ENCODE data around the gene IGLON5. TPM values are rescaled to one million over a fixed set of nuclear protein-coding genes. Genes with fewer than 3 reads are reported as not detected.

Gene IGLON5
- total RNA-seq, 4 donors from 2014 or later, result 0.27 TPM; not detected in 3

DNA sequence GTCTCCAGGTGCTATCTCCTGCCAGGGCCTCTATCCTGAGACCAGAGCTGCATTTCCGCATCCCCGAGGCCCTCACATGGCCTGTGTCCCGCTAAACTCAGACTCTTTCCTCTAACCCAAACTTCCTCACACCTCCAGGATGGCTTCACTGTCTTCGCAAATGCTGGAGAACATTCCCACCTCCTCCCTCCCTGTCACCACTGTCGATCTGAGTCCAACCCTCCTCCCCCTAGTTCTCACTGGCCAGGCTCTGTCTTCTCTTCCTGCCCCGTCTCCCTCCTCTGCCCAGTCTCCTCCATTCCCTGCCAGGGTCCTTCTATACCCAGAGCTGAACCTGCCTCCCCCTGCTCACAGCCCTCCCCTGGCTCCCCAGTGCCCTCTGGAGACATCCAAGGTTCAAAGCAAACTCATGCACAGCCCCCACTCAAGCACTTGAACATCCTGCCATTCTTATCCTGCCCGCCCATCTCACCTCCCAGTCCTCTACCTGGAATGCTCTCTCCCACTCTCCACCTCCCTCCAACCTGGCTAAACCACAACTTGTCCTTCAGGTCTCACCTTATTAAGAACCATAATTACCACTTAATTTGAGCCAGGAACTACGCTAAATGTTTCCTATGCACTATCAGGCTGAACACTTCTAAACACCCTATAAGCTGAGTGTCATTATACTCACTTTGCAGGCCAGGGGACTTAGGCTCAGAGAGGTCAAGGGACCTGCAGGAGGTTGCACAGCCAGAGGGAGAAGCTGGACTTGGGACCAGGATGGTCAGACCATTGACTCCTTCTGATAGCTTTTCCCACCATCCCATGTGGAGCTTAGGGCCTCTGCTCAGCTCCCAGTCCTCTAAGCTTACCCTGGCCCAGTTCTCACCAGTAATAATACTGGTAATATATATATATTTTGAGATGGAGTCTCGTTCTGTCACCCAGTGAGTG is 31.5 kb downstream of the IGLON5 start:
- Histone ChIP-seq H3K4me1 (peaks cover 0 to 18% (median 12%) of the 10 kb centered on the region in 4 donors), H3K36me3 (no peaks in the 10 kb centered on the region), H3K4me3 (no peak overlapping the region), H3K27ac (no peak overlapping the region), H3K27me3 (no peaks in the 10 kb centered on the region), H3K9me3 (no peaks in the 10 kb centered on the region)
- TF ChIP-seq CTCF (IDR thresholded peaks at IDR 0.05), result no peak
- TF ChIP-seq EP300 (IDR thresholded peaks at IDR 0.05; ENCODE audit: low read depth), result no peak
- no peak for TF ChIP-seq POLR2AphosphoS5 (IDR thresholded peaks at IDR 0.05)
- TF ChIP-seq POLR2A (IDR thresholded peaks at IDR 0.05), result no peak
- WGBS, 2 donors (ENCODE audit: low coverage in 1 of 2), result 52 to 56% methylated on average over 6 to 9 of the region's 9 CpGs
- DNase-seq, result no peak
- intact Hi-C loops (cut with DNase I; ENCODE audit: low total_unique reads), result no loop called here
- in situ Hi-C loops (cut with MboI; ENCODE audit: low pct_ligation_motif_present in 1 of 4, low pct_unique_long_range_greater_than_20kb in 1 of 4, low sequenced_read_pairs in 3 of 4), result loop anchor here in 1 of 4 donors (25.0 kb wide), 1 partner anchor 94 kb away; no protein-coding TSS in a partner anchor

DNA sequence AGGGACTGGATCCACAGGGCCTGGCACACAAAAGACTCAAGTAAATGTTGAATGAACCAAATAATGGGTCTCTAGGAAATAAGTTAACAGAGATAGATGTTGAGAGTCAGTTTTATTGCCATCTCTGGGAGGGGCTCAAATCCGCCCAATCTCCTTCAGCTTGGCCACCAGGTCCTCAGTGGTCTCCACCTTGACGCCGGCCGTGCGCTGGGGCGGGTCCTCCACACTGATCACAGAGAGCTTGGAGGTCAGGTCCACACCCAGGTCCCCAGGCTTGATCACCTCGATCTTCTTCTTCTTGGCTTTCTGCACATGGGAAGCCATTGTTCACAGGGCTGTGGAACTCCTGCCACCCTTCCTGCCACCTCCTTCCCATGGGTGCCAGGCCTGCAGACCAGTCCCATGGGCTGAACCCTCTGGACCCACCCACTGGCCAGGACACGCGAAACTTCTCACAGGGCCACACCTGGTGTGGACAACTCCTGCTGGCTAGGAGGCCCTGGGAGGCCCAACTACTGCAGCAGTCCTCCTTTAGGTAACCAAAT is 33.7 kb downstream of the IGLON5 start:
- Histone ChIP-seq H3K4me1 (peaks cover 0 to 6% (median 5%) of the 10 kb centered on the region in 4 donors), H3K27me3 (no peaks in the 10 kb centered on the region), H3K27ac (no peak overlapping the region), H3K36me3 (peaks cover 0 to 4% (median 0%) of the 10 kb centered on the region in 4 donors), H3K9me3 (no peaks in the 10 kb centered on the region), H3K4me3 (no peak overlapping the region)
- intact Hi-C loops (cut with DNase I; ENCODE audit: low total_unique reads), result no loop called here
- in situ Hi-C loops (cut with MboI; ENCODE audit: low pct_ligation_motif_present in 1 of 4, low pct_unique_long_range_greater_than_20kb in 1 of 4, low sequenced_read_pairs in 3 of 4), result loop anchor here in 1 of 4 donors (25.0 kb wide), 1 partner anchor 92 kb away; no protein-coding TSS in a partner anchor
- WGBS, 2 donors (ENCODE audit: low coverage in 1 of 2), result 95% methylated on average over 9 of the region's 9 CpGs; no CpG with 5 or more reads in 1 of the 2 donors
- no peak for TF ChIP-seq POLR2AphosphoS5 (IDR thresholded peaks at IDR 0.05)
- no peak for DNase-seq

DNA sequence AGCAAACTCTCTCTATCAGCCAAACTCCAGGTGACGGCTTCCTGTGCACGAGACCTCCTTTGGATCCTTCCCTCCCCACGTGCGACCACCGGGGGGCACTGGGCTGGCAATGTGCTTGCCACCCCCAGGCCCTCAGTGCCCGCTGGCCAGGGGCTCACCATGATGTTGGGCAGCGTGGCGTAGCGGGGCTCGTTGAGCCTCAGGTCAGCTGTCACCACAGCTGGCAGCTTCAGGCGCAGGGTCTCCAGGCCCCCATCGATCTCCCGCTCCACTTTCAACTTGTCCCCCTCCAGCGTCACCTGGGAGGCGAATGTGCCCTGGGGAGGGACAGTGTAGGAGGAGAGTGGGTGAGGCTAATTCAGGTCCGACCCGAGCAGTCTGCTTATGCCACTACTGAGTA is 35.3 kb downstream of the IGLON5 start:
- DNase-seq, result no peak
- 86% methylated on average over 2 to 17 of the region's 17 CpGs for WGBS, 2 donors (ENCODE audit: low coverage in 1 of 2)
- intact Hi-C loops (cut with DNase I; ENCODE audit: low total_unique reads) (no loop called here), in situ Hi-C loops (cut with MboI; ENCODE audit: low pct_ligation_motif_present in 1 of 4, low pct_unique_long_range_greater_than_20kb in 1 of 4, low sequenced_read_pairs in 3 of 4) (loop anchor here in 1 of 4 donors (25.0 kb wide), 1 partner anchor 91 kb away; no protein-coding TSS in a partner anchor)
- no peak overlapping the region for H3K27ac ChIP-seq
- H3K9me3 ChIP-seq, result no peaks in the 10 kb centered on the region
- no peaks in the 10 kb centered on the region for H3K27me3 ChIP-seq
- peaks cover 0 to 8% (median 3%) of the 10 kb centered on the region in 4 donors for H3K36me3 ChIP-seq
- H3K4me3 ChIP-seq, result no peak overlapping the region
- TF ChIP-seq CTCF (IDR thresholded peaks at IDR 0.05) (no peak), POLR2A (IDR thresholded peaks at IDR 0.05) (no peak), POLR2AphosphoS5 (IDR thresholded peaks at IDR 0.05) (no peak), EP300 (IDR thresholded peaks at IDR 0.05; ENCODE audit: low read depth) (no peak)
- H3K4me1 ChIP-seq, result no peaks in the 10 kb centered on the region

DNA sequence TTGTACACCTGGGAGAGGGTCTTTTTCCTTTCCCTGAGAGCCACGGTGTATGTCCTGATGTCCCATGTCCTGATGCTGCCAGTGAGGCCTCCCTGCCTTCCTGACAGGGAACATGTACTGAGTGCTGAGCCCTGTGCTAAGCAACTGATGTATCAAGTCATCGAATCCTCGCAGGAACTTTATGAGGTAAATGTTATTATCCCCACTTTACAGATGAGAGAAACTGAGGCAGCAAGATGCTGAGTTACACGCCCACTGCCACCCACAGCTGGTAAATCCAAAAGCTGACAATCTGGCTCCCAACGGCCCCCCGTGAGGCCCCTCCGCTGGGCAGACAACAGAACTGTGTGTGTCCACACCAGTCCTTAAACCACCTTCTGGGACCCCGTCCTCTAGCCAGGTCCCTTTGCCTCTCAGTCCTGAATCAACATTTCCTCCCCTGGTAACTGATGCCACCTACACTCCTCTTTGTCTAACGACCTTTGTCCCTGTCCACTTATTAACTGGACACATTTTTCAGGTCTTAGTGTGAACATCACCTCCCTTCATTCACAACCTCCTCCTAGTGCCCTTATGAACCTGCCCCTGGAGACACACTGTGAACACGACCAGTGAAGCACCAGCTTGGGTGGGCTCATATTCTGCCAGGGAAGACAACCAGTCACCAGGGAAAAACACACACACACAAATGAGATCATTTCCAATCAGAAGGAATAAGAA is 35.9 kb downstream of the IGLON5 start:
- no peaks in the 10 kb centered on the region for H3K9me3 ChIP-seq
- peaks cover 0 to 12% (median 5%) of the 10 kb centered on the region in 4 donors for H3K36me3 ChIP-seq
- no peaks in the 10 kb centered on the region for H3K4me1 ChIP-seq
- no peak for TF ChIP-seq CTCF (IDR thresholded peaks at IDR 0.05)
- no peak for TF ChIP-seq POLR2A (IDR thresholded peaks at IDR 0.05)
- TF ChIP-seq POLR2AphosphoS5 (IDR thresholded peaks at IDR 0.05), result no peak
- TF ChIP-seq EP300 (IDR thresholded peaks at IDR 0.05; ENCODE audit: low read depth), result no peak
- intact Hi-C loops (cut with DNase I; ENCODE audit: low total_unique reads), result no loop called here
- DNase-seq, result no peak
- no peak overlapping the region for H3K4me3 ChIP-seq
- H3K27ac ChIP-seq, result no peak overlapping the region
- no peaks in the 10 kb centered on the region for H3K27me3 ChIP-seq
- in situ Hi-C loops (cut with MboI; ENCODE audit: low pct_ligation_motif_present in 1 of 4, low pct_unique_long_range_greater_than_20kb in 1 of 4, low sequenced_read_pairs in 3 of 4), result loop anchor here in 1 of 4 donors (25.0 kb wide), 1 partner anchor 90 kb away; no protein-coding TSS in a partner anchor
- WGBS, 2 donors (ENCODE audit: low coverage in 1 of 2), result 69% methylated on average over 10 of the region's 10 CpGs; no CpG with 5 or more reads in 1 of the 2 donors
